Activated CD8-positive, alpha-beta memory T cell treated with anti-CD3 and anti-CD28 coated beads, Interleukin-2, amount 10 ng/mL, durations not matched to agents 7 days and 5 days (primary cell): ENCODE data around the gene PSMB10. TPM values are rescaled to one million over a fixed set of nuclear protein-coding genes. Genes with fewer than 3 reads are reported as not detected.
"Not testable (repeated sequence)": the region's sequence is repeated elsewhere in the genome, so short reads cannot be mapped to it uniquely, and the experiment has no call there.

ENCODE experiments used
- ATAC-seq: fragments of 150-1000 bp; cut with Tn5 transposase; one replicate; pipeline ENCODE4 v1.10.0; 2021; ENCODE audit warnings: moderate library complexity
- CTCF ChIA-PET: fragments of 350-600 bp; sonication (Branson Sonifier 250); formaldehyde crosslinking; loops from one replicate; lab custom pipeline; 2021; ENCODE audit warnings: antibody characterized with exemption; lab: Charles Lee
- DNase-seq: peaks from one replicate; pipeline ENCODE4 v3.0.0-alpha.2; 2020
- H3K27ac Mint-ChIP-seq: one replicate; pipeline ENCODE4 v1.8.0; 2021; ENCODE audit warnings: mild to moderate bottlenecking, mixed read lengths
- H3K27me3 Mint-ChIP-seq: one replicate; pipeline ENCODE4 v1.8.0; 2021; ENCODE audit warnings: mixed read lengths
- H3K36me3 Mint-ChIP-seq: one replicate; pipeline ENCODE4 v1.8.0; 2021; ENCODE audit warnings: mild to moderate bottlenecking, mixed read lengths
- H3K4me1 Mint-ChIP-seq: one replicate; pipeline ENCODE4 v1.8.0; 2021; ENCODE audit warnings: mixed read lengths
- H3K4me3 Mint-ChIP-seq: one replicate; pipeline ENCODE4 v1.8.0; 2021; ENCODE audit warnings: mild to moderate bottlenecking, moderate library complexity, mixed read lengths
- H3K9me3 Mint-ChIP-seq: one replicate; pipeline ENCODE4 v1.8.0; 2022; ENCODE audit warnings: low read depth, mixed read lengths
- total RNA-seq, 2 experiments: library from RNA; stranded (reverse); gene quantifications; one replicate each; pipeline ENCODE4 v1.2.3, GENCODE V29; 2021

PSMB10 gene
- total RNA-seq, 2 experiments from 2014 or later: 250 to 296 TPM

DNA sequence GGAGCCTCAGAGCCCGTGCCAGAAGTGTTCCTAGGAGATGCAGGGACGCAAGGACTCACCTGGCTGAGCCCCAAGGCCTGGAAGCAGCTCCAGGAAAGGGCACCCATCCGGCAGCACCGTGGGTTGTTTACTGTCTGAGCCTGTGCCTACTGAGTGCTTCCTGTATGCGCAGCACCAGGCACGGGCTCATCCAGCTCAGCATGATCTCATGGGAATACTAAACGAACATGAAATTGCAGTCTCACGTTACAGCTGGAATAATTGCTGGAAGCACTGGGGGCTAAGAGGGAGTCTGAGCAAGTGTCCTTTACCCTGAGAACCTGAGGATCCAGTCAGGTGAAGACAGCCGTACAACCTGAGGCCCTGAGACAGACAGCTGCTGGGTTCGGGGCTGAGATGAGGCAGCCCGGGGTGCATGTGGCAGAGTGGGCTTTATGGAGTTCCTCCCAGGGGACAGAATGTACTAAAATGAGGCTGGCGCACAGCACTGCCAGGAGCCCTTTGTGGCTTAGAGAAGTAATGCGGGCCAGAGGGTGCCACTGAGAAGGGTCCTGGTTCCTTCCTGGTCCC, 10.4 kb downstream of the PSMB10 start:
- Mint-ChIP-seq H3K4me1 (peaks cover 8% of the 10 kb centered on the region), H3K9me3 (no peaks in the 10 kb centered on the region), H3K4me3 (no peak overlapping the region), H3K36me3 (no peaks in the 10 kb centered on the region), H3K27ac (no peak overlapping the region), H3K27me3 (no peaks in the 10 kb centered on the region)
- DNase-seq: no peak
- ATAC-seq: no peak
- CTCF ChIA-PET: interaction anchor here (0.9 to 5.2 kb wide), 5 partner anchors 9 to 405 kb away, joined by 3 to 53 read pairs (median 24); no protein-coding TSS in a partner anchor

DNA sequence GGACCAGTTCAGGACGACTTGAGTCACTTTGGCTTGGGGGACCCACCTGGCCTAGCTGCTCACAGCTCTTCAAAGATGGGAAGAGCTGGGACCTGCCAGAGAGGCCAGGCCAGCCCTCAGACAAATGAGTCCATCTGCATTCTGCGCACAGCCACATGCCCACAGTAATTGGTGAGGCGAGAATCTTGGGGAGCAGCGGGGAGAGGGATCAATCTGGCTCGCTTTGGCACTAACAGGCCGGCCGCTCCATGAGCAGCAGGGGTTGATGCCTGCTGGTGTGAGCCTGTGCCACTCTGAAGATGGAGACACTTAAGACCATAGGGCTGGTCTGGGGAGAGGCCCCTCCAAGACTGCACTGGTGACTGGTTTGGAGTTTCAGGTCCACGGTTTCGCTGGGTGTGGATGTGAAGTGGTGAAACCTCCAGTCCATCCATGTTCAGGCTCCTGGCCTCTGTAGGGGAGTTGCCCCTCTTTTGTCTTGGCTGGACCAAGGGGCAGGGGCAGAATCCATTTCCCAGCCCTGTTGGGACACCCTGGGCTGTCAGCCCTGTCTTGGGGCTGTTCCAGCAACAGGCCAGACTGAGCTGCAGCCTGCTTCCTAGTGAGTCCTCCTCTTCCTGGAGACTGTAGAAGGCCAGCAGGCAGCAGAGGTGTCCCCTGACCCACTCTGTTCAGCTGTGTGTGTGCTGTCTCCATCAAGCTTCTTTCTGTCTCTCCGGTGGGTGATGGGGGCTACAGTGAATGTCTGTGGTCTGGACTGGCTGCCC, 12.3 kb downstream of the PSMB10 start:
- H3K27me3 Mint-ChIP-seq: no peaks in the 10 kb centered on the region
- ATAC-seq: no peak
- H3K27ac Mint-ChIP-seq: no peak overlapping the region
- no peak overlapping the region for H3K4me3 Mint-ChIP-seq
- H3K4me1 Mint-ChIP-seq: peaks cover 8% of the 10 kb centered on the region
- no peak for DNase-seq
- H3K36me3 Mint-ChIP-seq: peaks cover 2% of the 10 kb centered on the region
- CTCF ChIA-PET: interaction anchor here (0.9 to 5.2 kb wide), 7 partner anchors 11 to 403 kb away, joined by 3 to 53 read pairs (median 4); partner anchors contain the start of gene PSKH1
- no peaks in the 10 kb centered on the region for H3K9me3 Mint-ChIP-seq

DNA sequence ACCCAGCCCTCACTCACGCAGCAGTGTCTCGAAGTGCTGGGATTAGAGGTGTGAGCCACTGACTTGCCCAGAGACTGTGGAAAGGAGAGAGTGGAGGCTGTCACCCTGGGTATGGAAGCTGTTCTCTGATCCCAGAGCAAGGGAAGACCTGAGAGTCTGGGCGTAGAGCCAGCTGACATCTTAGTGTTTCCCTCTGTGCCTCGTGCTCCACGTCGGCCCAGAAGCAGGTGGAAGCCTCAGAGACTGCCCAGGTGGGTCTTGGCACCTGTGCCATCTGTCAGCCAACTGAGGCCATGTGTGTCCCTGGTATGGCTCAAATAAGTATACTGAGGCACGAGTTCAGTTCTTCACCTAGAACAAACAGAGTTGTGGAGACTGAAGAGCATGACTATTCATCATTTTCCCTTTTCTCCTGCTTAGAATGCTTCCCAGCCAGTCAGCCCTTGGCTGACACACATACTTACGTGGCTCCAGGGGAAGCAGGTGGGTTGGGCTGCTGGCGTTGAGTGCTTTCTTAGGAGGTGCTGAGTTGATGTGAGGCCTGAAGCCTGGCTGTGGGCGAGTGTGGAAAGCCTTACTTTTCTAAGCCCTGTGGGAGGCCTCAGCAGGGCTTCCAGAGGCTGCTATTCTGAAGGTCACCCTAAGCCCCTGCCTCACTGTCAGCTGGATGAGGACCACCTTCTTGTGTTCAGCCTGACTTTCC, 13.1 kb downstream of the PSMB10 start:
- Mint-ChIP-seq H3K9me3 (no peaks in the 10 kb centered on the region), H3K27me3 (no peaks in the 10 kb centered on the region), H3K4me1 (peaks cover 8% of the 10 kb centered on the region), H3K4me3 (no peak overlapping the region), H3K27ac (no peak overlapping the region), H3K36me3 (peaks cover 2% of the 10 kb centered on the region)
- CTCF ChIA-PET: interaction anchor here (1.1 to 4.5 kb wide), 4 partner anchors 18 to 107 kb away, joined by 4 to 24 read pairs (median 8); partner anchors contain the start of gene PSKH1
- DNase-seq: peak; percentile 40
- no peak for ATAC-seq

DNA sequence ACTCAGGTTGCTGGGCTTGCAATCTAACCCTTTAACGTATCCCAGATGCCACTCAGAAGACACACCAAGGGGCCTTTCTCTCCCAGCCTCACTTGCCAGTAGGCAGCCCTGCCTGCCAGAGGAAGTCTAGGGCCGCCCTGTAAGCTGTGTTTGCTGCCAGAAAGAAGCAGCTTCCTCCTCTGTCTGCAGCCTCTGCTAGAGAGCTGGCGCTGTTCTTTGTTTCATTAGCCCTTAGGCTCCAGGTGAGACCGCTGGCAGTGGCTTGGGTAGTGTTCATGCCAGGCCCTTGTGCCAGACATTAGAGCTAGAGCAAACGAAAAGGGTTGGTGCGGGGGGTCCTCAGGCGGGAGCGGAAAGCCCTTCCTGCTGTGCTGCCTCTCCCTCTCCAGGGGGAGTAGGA, 13.9 kb downstream of the PSMB10 start:
- peaks cover 3% of the 10 kb centered on the region for H3K36me3 Mint-ChIP-seq
- H3K4me3 Mint-ChIP-seq: no peak overlapping the region
- CTCF ChIA-PET: interaction anchor here (1.7 to 4.5 kb wide), 3 partner anchors 19 to 107 kb away, joined by 4 to 24 read pairs (median 12); no protein-coding TSS in a partner anchor
- no peak overlapping the region for H3K27ac Mint-ChIP-seq
- no peaks in the 10 kb centered on the region for H3K27me3 Mint-ChIP-seq
- no peak for ATAC-seq
- DNase-seq: no peak
- H3K4me1 Mint-ChIP-seq: peaks cover 14% of the 10 kb centered on the region
- no peaks in the 10 kb centered on the region for H3K9me3 Mint-ChIP-seq

DNA sequence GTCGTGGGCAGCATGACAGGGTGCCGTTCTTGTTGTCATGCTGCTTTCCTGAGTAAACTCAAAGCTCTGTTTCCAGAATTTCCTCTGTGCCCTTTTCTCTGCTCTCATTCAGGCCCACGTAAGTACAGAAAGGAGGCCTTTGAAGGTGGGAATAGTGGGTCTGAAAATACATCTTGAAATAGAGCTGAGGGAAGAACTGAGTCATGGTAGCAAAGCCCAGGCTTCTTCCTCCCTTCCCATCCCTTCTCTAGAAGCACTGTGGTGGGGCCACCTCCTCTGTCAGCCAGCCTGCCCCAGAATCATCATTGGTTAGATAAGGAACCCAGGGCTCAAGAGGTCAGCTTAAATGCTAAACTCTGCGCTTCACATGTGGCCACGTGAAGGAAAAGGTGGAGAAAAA, 14.4 kb downstream of the PSMB10 start:
- DNase-seq (no peak), ATAC-seq (no peak)
- Mint-ChIP-seq H3K4me3 (no peak overlapping the region), H3K27ac (peak overlapping the region; percentile 12), H3K9me3 (no peaks in the 10 kb centered on the region), H3K27me3 (no peaks in the 10 kb centered on the region), H3K36me3 (peaks cover 3% of the 10 kb centered on the region), H3K4me1 (peaks cover 20% of the 10 kb centered on the region)
- CTCF ChIA-PET: interaction anchor here (1.7 to 4.5 kb wide), 3 partner anchors 20 to 106 kb away, joined by 4 to 24 read pairs (median 12); no protein-coding TSS in a partner anchor

DNA sequence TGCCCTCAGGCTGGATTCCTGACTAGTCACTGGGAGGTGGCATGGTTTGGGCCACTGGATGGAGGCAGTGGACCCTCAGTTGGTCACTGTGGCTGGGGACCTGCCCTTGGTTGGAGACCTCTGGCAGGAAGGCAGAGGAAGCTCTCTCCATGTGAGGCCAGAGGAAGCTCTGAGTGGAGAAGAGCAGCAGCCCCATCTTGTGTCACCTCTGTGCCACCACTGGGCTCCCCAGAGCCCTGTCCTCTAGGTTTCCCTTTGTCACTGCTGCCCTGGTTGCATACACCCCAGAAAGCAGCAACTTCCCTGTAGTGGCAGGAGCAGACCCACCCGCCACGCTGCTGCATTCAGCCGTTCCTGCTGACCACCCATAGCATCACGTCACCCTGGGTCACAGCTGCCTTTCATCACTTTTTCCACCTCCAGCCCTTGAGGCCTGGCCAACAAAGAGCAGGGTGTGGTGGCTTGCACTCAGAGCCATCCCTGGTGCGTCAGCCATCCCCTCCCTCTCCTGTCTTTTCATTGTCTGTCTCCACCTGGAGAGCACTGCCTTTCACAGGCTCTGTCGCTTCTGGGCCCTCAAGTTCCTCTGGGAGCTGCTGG, 16.9 kb downstream of the PSMB10 start:
- Mint-ChIP-seq H3K4me1 (peaks cover 26% of the 10 kb centered on the region), H3K36me3 (peaks cover 3% of the 10 kb centered on the region), H3K9me3 (no peaks in the 10 kb centered on the region), H3K4me3 (no peak overlapping the region), H3K27ac (no peak overlapping the region), H3K27me3 (no peaks in the 10 kb centered on the region)
- peak; percentile 43 for DNase-seq
- peak; percentile 32 for ATAC-seq
- CTCF ChIA-PET: interaction anchor here (0.6 to 2.5 kb wide), 6 partner anchors 9 to 248 kb away, joined by 3 to 12 read pairs (median 4); no protein-coding TSS in a partner anchor

DNA sequence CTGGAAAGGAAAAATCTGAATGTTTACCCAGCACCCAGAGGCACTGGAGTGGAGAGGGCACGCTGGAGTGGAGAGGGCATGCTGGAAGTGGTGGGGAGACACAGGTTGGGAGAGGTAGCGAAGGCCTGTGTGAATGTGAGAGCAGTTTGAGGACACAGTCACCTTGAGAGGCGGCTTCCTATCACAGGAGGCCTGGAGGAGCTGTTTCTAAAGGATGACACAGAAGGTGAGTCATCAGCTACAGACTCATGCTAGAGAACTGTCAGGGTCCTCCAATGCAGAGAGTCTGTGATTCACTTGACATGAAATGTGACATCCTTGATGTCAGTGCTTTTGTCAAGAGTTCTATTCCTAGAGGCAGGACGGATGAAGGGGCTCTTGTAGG, 18.8 kb downstream of the PSMB10 start:
- H3K4me1 Mint-ChIP-seq: peaks cover 26% of the 10 kb centered on the region
- ATAC-seq (peak; percentile 94), DNase-seq (peak; percentile 61)
- H3K4me3 Mint-ChIP-seq: no peak overlapping the region
- no peaks in the 10 kb centered on the region for H3K27me3 Mint-ChIP-seq
- no peaks in the 10 kb centered on the region for H3K9me3 Mint-ChIP-seq
- H3K36me3 Mint-ChIP-seq: peaks cover 3% of the 10 kb centered on the region
- peak overlapping the region; percentile 80 for H3K27ac Mint-ChIP-seq
- CTCF ChIA-PET: interaction anchor here (1.0 to 1.2 kb wide), 7 partner anchors 11 to 397 kb away, joined by 3 to 5 read pairs (median 3); partner anchors contain the start of gene PSMB10

DNA sequence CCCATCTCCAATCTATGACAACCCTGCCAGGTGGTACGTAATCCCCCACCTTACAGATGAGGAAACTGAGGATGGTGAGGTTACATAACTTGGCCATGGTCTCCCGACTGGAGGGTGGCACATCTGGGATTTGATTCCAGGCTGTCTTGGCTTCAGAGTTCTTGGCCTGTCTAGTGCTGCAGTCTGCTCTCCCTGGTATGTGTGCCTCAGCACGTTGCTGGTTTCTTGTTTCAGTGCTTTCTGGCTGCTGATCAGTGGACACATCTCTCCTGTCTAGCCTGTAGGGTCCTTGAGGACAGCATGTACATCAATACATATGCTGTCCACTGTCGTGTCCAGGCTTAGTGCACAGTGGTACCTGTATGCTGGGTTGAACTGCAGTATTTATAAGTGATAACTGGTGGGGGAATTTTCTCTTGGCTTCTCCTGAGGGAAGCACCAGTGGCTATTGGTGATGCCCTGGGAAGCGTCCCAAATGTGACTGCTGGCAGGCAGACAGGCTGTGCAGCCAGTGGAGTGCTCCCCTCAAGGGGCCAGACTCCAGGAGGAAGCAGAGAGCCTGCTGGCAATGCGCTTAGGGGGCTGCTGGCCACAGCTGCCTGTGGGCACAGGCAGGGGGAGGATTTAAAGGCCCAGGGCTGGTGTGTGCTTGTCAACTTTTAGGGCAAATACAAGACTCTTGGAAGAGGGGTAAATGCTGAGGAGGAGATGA, 19.4 kb downstream of the PSMB10 start:
- no peak for ATAC-seq
- Mint-ChIP-seq H3K27ac (peak overlapping the region; percentile 80), H3K4me3 (no peak overlapping the region), H3K27me3 (no peaks in the 10 kb centered on the region), H3K36me3 (peaks cover 3% of the 10 kb centered on the region), H3K4me1 (peaks cover 26% of the 10 kb centered on the region), H3K9me3 (no peaks in the 10 kb centered on the region)
- DNase-seq: no peak
- CTCF ChIA-PET: interaction anchor here (1.0 to 1.2 kb wide), 6 partner anchors 11 to 397 kb away, joined by 3 to 5 read pairs (median 3); partner anchors contain the start of gene PSMB10

DNA sequence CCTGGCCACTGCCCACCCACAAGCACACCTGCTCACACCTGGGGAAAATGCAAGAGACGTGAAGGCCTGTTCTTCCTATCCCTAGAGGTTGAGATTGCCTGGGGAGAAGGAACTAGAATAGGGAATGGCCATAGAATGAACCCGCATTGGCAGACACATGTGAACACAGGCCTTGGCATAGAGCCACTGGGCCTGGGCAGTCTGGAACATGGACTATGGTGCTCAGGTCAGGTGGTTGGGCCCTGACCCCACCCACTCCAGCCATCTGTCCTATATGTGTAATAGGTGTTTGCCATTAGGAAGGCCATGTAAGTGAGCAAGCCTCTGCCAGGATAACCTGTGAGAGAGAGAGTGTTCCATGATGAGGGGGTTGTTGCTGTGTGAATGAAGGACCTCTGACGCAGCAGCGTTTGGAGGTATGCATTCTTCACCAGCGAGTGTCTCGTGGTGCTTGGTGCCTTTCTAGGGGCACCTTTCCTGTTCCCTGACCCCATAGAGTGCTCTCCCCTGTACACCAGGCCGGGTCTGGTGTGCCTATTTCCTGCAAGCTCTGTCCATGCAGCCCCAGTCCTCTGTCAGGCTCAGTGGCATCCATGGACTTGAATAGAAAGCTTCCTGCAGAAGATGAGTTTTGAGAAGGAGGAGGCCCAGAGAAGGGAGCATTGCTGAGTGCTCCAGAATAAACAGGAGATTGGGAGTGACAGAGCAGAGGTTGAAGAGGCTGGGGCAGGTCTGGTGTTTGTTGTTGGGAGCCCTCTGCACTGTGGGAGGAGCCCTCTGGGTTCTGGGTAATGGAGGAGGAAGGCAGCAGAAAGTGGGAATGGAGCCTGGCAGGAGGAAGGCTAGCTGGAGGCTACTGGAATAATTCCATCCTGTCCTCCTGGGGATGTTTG, 20.6 kb downstream of the PSMB10 start:
- DNase-seq: no peak
- CTCF ChIA-PET: interaction anchor here (0.8 to 0.9 kb wide), 2 partner anchors 12 to 16 kb away, joined by 3 read pairs; no protein-coding TSS in a partner anchor
- H3K4me3 Mint-ChIP-seq: no peak overlapping the region
- ATAC-seq: no peak
- H3K27me3 Mint-ChIP-seq: no peaks in the 10 kb centered on the region
- H3K27ac Mint-ChIP-seq: peak overlapping the region; percentile 52
- peaks cover 3% of the 10 kb centered on the region for H3K36me3 Mint-ChIP-seq
- H3K4me1 Mint-ChIP-seq: peaks cover 19% of the 10 kb centered on the region
- H3K9me3 Mint-ChIP-seq: no peaks in the 10 kb centered on the region

DNA sequence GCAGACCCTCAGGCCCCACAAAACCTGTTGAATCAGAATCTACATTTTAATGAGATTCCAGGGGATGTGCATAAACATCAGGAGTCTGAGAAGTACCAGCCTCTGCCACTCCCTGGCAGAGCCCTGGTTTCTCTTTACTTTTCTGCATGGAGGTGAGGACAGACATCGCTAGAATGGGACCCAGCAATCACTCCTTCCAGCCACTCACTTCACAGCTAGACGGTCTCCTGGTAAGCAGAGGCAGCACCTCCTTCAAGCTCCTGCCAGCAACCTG, 21.2 kb downstream of the PSMB10 start:
- H3K27me3 Mint-ChIP-seq, H3K9me3 Mint-ChIP-seq, DNase-seq, H3K27ac Mint-ChIP-seq, ATAC-seq, H3K36me3 Mint-ChIP-seq, H3K4me3 Mint-ChIP-seq: not testable (repeated sequence)
- CTCF ChIA-PET: interaction anchor here (0.8 to 2.4 kb wide), 3 partner anchors 13 to 21 kb away, joined by 3 to 10 read pairs (median 3); partner anchors contain the start of gene PSMB10
- peaks cover 22% of the 10 kb centered on the region for H3K4me1 Mint-ChIP-seq

DNA sequence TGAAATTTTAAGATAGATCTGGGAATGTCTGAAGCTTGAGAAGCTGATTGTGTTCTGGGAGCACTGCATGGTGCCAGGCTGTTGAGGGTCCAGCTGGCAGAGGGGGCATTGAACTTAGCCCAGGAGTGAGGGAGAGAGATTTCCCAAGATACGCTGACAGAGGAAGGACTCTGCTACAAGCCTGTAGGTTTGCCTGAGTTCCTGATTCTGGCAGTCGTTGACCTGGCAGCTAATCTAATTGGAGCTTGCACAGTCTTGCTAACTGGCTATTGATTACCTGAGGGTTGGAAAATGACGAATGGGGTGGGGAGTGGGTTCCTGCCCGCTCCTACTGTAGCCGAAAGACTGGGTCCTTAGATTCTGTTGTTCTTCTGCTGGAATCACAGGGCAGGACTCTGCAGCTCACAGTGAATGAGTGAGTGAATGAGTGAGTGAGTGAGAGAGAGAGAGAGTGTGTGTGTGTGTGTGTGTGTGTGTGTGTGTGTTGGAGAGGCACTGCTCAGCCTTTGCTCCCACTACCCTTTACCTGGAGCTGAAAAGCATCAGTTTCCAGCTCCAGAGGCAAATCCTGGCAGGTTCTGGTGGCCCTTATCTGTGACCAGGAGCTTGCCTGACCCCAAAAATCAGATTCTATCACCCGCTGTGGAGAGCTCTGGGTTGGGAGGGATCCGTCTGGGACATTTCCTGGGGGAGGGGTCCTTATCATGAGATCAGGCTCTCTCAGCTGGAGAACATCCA, 21.7 kb downstream of the PSMB10 start:
- ATAC-seq: no peak
- peaks cover 1% of the 10 kb centered on the region for H3K36me3 Mint-ChIP-seq
- CTCF ChIA-PET: interaction anchor here (0.8 to 2.4 kb wide), 4 partner anchors 13 to 99 kb away, joined by 3 to 10 read pairs (median 5); partner anchors contain the start of gene PSMB10
- no peak overlapping the region for H3K4me3 Mint-ChIP-seq
- H3K9me3 Mint-ChIP-seq: no peaks in the 10 kb centered on the region
- DNase-seq: no peak
- no peak overlapping the region for H3K27ac Mint-ChIP-seq
- no peaks in the 10 kb centered on the region for H3K27me3 Mint-ChIP-seq
- H3K4me1 Mint-ChIP-seq: peaks cover 27% of the 10 kb centered on the region
